ENCODE data around the gene CTNND1. TPM values are rescaled to one million over a fixed set of nuclear protein-coding genes. Genes with fewer than 3 reads are reported as not detected.

The CTNND1 gene
- total RNA-seq, 2 experiments from 2014 or later, result 5.1 to 5.3 TPM

- no TSS peak for BruUV-seq (replicated peaks)
Observed at GRCh38 chr11:57815877-57816276, 54.3 kb downstream of the CTNND1 start.

DNA sequence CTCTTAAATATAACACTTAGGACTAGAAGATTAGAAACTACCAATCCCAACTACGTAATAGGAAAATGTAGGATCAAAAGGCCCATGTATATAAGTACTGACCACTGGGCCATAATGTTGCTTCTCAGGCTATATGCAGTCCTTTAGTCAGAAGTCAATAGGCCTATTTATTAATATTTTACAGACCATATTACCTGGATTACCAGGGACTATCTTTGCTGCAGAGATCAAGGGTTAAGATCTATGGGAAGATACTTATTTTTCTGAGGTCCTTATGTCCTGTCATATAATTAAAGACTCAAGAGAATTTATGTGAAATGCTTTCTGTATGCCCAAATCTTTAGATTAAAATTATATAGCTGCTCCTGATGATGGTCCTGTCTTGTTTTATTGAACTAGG lies 57.2 kb downstream of the CTNND1 start:
- no peak for DNase-seq (ENCODE audit: low spot score)
- H2AFZ ChIP-seq (ENCODE audit: low read length), result no peak overlapping the region
- no peaks in the 10 kb centered on the region for H3K4me1 ChIP-seq (ENCODE audit: insufficient read depth, low read length, poor library complexity, severe bottlenecking)
- TF ChIP-seq EZH2phosphoT487 (IDR thresholded peaks at IDR 0.05; ENCODE audit: borderline replicate concordance, low read depth, low read length) (no peak), CTCF (conservative IDR thresholded peaks at IDR 0.05; ENCODE audit: low read length) (no peak)
- no peaks in the 10 kb centered on the region for H4K20me1 ChIP-seq (ENCODE audit: insufficient read depth, low read length)
- intact Hi-C loops (cut with micrococcal nuclease; ENCODE audit: unreplicated experiment), result loop anchor here (10.0 kb wide), 1 partner anchor 696 kb away; no protein-coding TSS in a partner anchor
- no peak overlapping the region for H3K4me3 ChIP-seq (ENCODE audit: low read depth, low read length, poor library complexity, severe bottlenecking)
- H3K9me3 ChIP-seq (ENCODE audit: low read length), result no peaks in the 10 kb centered on the region
- H3K79me2 ChIP-seq (ENCODE audit: insufficient read depth, low read depth, low read length), result no peaks in the 10 kb centered on the region
- ChIA-PET CTCF (ENCODE audit: unreplicated experiment) (no interaction called here), POLR2A (interaction anchor here (0.6 to 1.5 kb wide), 5 partner anchors 10 to 1309 kb away, joined by 3 to 8 read pairs (median 4); no protein-coding TSS in a partner anchor)
- H3K36me3 ChIP-seq (ENCODE audit: insufficient read depth, low read length), result no peaks in the 10 kb centered on the region
- BruUV-seq (replicated peaks), result no TSS peak
- H3K9me2 ChIP-seq (ENCODE audit: insufficient read depth, low read length), result 0 out of 2 replicates have a peak, but pooled peaks cover 3% of the 10 kb centered on the region
- H3K27ac ChIP-seq (ENCODE audit: low read depth, low read length, poor library complexity, severe bottlenecking), result no peak overlapping the region
- H3K4me2 ChIP-seq (ENCODE audit: low read length), result no peak overlapping the region

More at GRCh38 chr11:57815877-57816276, 54.3 kb downstream of the CTNND1 start:
- DNase-seq (ENCODE audit: low spot score), result no peak
- ChIA-PET POLR2A (no interaction called here), CTCF (ENCODE audit: unreplicated experiment) (no interaction called here)
- TF ChIP-seq CTCF (conservative IDR thresholded peaks at IDR 0.05; ENCODE audit: low read length) (no peak), EZH2phosphoT487 (IDR thresholded peaks at IDR 0.05; ENCODE audit: borderline replicate concordance, low read depth, low read length) (no peak)
- Histone ChIP-seq H3K4me3 (ENCODE audit: low read depth, low read length, poor library complexity, severe bottlenecking) (no peak overlapping the region), H3K9me2 (ENCODE audit: insufficient read depth, low read length) (0 out of 2 replicates have a peak, but pooled peaks cover 3% of the 10 kb centered on the region), H3K27ac (ENCODE audit: low read depth, low read length, poor library complexity, severe bottlenecking) (no peak overlapping the region), H3K79me2 (ENCODE audit: insufficient read depth, low read depth, low read length) (no peaks in the 10 kb centered on the region), H3K36me3 (ENCODE audit: insufficient read depth, low read length) (no peaks in the 10 kb centered on the region), H2AFZ (ENCODE audit: low read length) (no peak overlapping the region), H3K4me2 (ENCODE audit: low read length) (no peak overlapping the region), H3K4me1 (ENCODE audit: insufficient read depth, low read length, poor library complexity, severe bottlenecking) (no peaks in the 10 kb centered on the region), H4K20me1 (ENCODE audit: insufficient read depth, low read length) (no peaks in the 10 kb centered on the region), H3K9me3 (ENCODE audit: low read length) (no peaks in the 10 kb centered on the region)
- intact Hi-C loops (cut with micrococcal nuclease; ENCODE audit: unreplicated experiment), result loop anchor here (10.0 kb wide), 1 partner anchor 699 kb away; no protein-coding TSS in a partner anchor

- Histone ChIP-seq H3K4me3 (ENCODE audit: low read depth, low read length, poor library complexity, severe bottlenecking) (no peak overlapping the region), H3K79me2 (ENCODE audit: insufficient read depth, low read depth, low read length) (no peaks in the 10 kb centered on the region), H3K27ac (ENCODE audit: low read depth, low read length, poor library complexity, severe bottlenecking) (no peak overlapping the region), H3K4me1 (ENCODE audit: insufficient read depth, low read length, poor library complexity, severe bottlenecking) (no peaks in the 10 kb centered on the region), H3K36me3 (ENCODE audit: insufficient read depth, low read length) (no peaks in the 10 kb centered on the region), H3K9me3 (ENCODE audit: low read length) (no peaks in the 10 kb centered on the region), H3K4me2 (ENCODE audit: low read length) (no peak overlapping the region), H3K9me2 (ENCODE audit: insufficient read depth, low read length) (0 out of 2 replicates have a peak, but pooled peaks cover 3% of the 10 kb centered on the region), H4K20me1 (ENCODE audit: insufficient read depth, low read length) (no peaks in the 10 kb centered on the region), H2AFZ (ENCODE audit: low read length) (no peak overlapping the region)
- TF ChIP-seq EZH2phosphoT487 (IDR thresholded peaks at IDR 0.05; ENCODE audit: borderline replicate concordance, low read depth, low read length) (no peak), CTCF (conservative IDR thresholded peaks at IDR 0.05; ENCODE audit: low read length) (no peak)
- BruUV-seq (replicated peaks), result no TSS peak
- DNase-seq (ENCODE audit: low spot score), result no peak
- POLR2A ChIA-PET, result interaction anchor here (0.6 to 1.5 kb wide), 5 partner anchors 11 to 1308 kb away, joined by 3 to 8 read pairs (median 4); no protein-coding TSS in a partner anchor
- intact Hi-C loops (cut with micrococcal nuclease; ENCODE audit: unreplicated experiment), result loop anchor here (10.0 kb wide), 1 partner anchor 695 kb away; no protein-coding TSS in a partner anchor
- CTCF ChIA-PET (ENCODE audit: unreplicated experiment), result no interaction called here
Observed at GRCh38 chr11:57819252-57819979, 57.8 kb downstream of the CTNND1 start.
